HepG2 (cell line): ENCODE data around the gene FBXO9. TPM values are rescaled to one million over a fixed set of nuclear protein-coding genes. Genes with fewer than 3 reads are reported as not detected.

Source experiments
- DRAP1 ChIP-seq: IDR thresholded peaks from 2 replicates; pipeline ENCODE4 v1.6.1; 2016; ENCODE audit warnings: missing genetic modification reagents, missing compliant biosample characterization
- FOSL2 ChIP-seq: sonication (generic); formaldehyde crosslinking; IDR thresholded peaks from 2 replicates; pipeline ENCODE4 v1.4.0; 2020; ENCODE audit warnings: missing genetic modification reagents
- FOXJ3 ChIP-seq: sonication (generic); formaldehyde crosslinking; IDR thresholded peaks from 2 replicates; pipeline ENCODE4 v1.4.0; 2020; ENCODE audit warnings: missing genetic modification reagents, mild to moderate bottlenecking, borderline replicate concordance
- HNRNPK ChIP-seq: fragments of 200-400 bp; formaldehyde crosslinking; IDR thresholded peaks from 2 replicates; pipeline ENCODE4 v1.6.1; 2018; ENCODE audit warnings: low read length, low read depth, moderate library complexity, mild to moderate bottlenecking; ENCODE audit not compliant: poor library complexity, severe bottlenecking
- KLF13 ChIP-seq: sonication (generic); formaldehyde crosslinking; IDR thresholded peaks from 2 replicates; pipeline ENCODE4 v1.4.0; 2020; ENCODE audit warnings: mild to moderate bottlenecking, missing genetic modification reagents
- RAD51 ChIP-seq: fragments of 450-650 bp; IDR thresholded peaks from 2 replicates; pipeline ENCODE4 v1.6.1; 2016; ENCODE audit warnings: borderline replicate concordance
- RARG ChIP-seq: sonication (generic); formaldehyde crosslinking; IDR thresholded peaks from 2 replicates; pipeline ENCODE4 v1.4.0; 2020; ENCODE audit warnings: low read depth, mild to moderate bottlenecking, missing genetic modification reagents
- TBL1XR1 ChIP-seq: fragments of 150-350 bp; IDR thresholded peaks from 2 replicates; pipeline ENCODE4 v1.6.1; 2014; ENCODE audit warnings: borderline replicate concordance, low read length; ENCODE audit not compliant: partially characterized antibody
- WIZ ChIP-seq: sonication (generic); formaldehyde crosslinking; IDR thresholded peaks from 2 replicates; pipeline ENCODE4 v1.5.1; 2020; ENCODE audit warnings: mild to moderate bottlenecking, missing genetic modification reagents
- YEATS2 ChIP-seq: sonication (generic); formaldehyde crosslinking; IDR thresholded peaks from 2 replicates; pipeline ENCODE4 v1.4.0; 2020; ENCODE audit warnings: missing genetic modification reagents, borderline replicate concordance
- ZBTB7B ChIP-seq: sonication (generic); formaldehyde crosslinking; IDR thresholded peaks from 2 replicates; pipeline ENCODE4 v1.4.0; 2020; ENCODE audit warnings: missing genetic modification reagents
- ZFP41 ChIP-seq: sonication (generic); formaldehyde crosslinking; IDR thresholded peaks from 2 replicates; pipeline ENCODE4 v1.4.0; 2020; ENCODE audit warnings: mild to moderate bottlenecking, missing genetic modification reagents, borderline replicate concordance
- ZNF10 ChIP-seq: sonication (generic); formaldehyde crosslinking; IDR thresholded peaks from 2 replicates; pipeline ENCODE4 v1.4.0; 2020; ENCODE audit warnings: mild to moderate bottlenecking, low read depth, missing genetic modification reagents, borderline replicate concordance
- ZNF24 ChIP-seq: fragments of 450-650 bp; IDR thresholded peaks from 2 replicates; pipeline ENCODE4 v1.6.1; 2017; ENCODE audit warnings: antibody characterized with exemption, mild to moderate bottlenecking
- ZNF343 ChIP-seq: sonication (generic); formaldehyde crosslinking; IDR thresholded peaks from 2 replicates; pipeline ENCODE4 v1.4.0; 2020; ENCODE audit warnings: mild to moderate bottlenecking, missing genetic modification reagents
- ZNF512 ChIP-seq: sonication (generic); formaldehyde crosslinking; IDR thresholded peaks from 2 replicates; pipeline ENCODE4 v1.4.0; 2020; ENCODE audit warnings: mild to moderate bottlenecking, missing genetic modification reagents
- ZNF569 ChIP-seq: sonication (generic); formaldehyde crosslinking; IDR thresholded peaks from 2 replicates; pipeline ENCODE4 v1.5.0; 2020; ENCODE audit warnings: mild to moderate bottlenecking, missing genetic modification reagents, moderate library complexity, borderline replicate concordance
- ZNF580 ChIP-seq: IDR thresholded peaks from 2 replicates; pipeline ENCODE4 v1.6.1; 2016; ENCODE audit warnings: low read depth, borderline replicate concordance
- ZNF747 ChIP-seq: sonication (generic); formaldehyde crosslinking; IDR thresholded peaks from 2 replicates; pipeline ENCODE4 v1.8.1; 2023; ENCODE audit warnings: missing genetic modification reagents, mild to moderate bottlenecking, borderline replicate concordance
- ZNF773 ChIP-seq: sonication (generic); formaldehyde crosslinking; IDR thresholded peaks from 2 replicates; pipeline ENCODE4 v1.4.0; 2020; ENCODE audit warnings: missing genetic modification reagents, borderline replicate concordance
- polyA plus RNA-seq, 8 experiments: library from polyadenylated mRNA; depleted of rRNA in 3 of 8; stranded (reverse) in 7 of 8; unstranded in 1 of 8; fragments of >200 nt; fragmentation: Illumina TruSeq in 4 of 8; extraction: Trizol in 4 of 8; gene quantifications; 2 replicates each; pipeline versions ENCODE4 v1.2.1 to v1.2.3, GENCODE V29; 2011 to 2016; ENCODE audit warnings: low read depth in 4 of 8, missing spikeins in 1 of 8, mixed read lengths in 1 of 8; ENCODE audit not compliant: insufficient read depth in 1 of 8
- total RNA-seq, 5 experiments: library from RNA; depleted of rRNA; stranded (reverse); fragments of >200 nt; fragmentation: Illumina TruSeq; extraction: Trizol; gene quantifications; 2 replicates each; pipeline ENCODE4 v1.2.3, GENCODE V29; 2016; ENCODE audit warnings: low read depth in 1 of 5
- TF ChIP-seq, protein P1 (sequence below): sonication (generic); formaldehyde crosslinking; IDR thresholded peaks from 2 replicates; pipeline ENCODE4 v1.5.1; 2020; ENCODE audit warnings: mild to moderate bottlenecking, missing genetic modification reagents, borderline replicate concordance
- TF ChIP-seq, protein P2 (sequence below): sonication (generic); formaldehyde crosslinking; IDR thresholded peaks from 2 replicates; pipeline ENCODE4 v1.4.0; 2020; ENCODE audit warnings: mild to moderate bottlenecking, missing genetic modification reagents
- TF ChIP-seq, protein P3 (sequence below): sonication (generic); formaldehyde crosslinking; IDR thresholded peaks from 2 replicates; pipeline ENCODE4 v1.4.0; 2020; ENCODE audit warnings: mild to moderate bottlenecking, missing genetic modification reagents

FBXO9 gene
- total and polyA plus RNA-seq, 2 of the 13 experiments (the other 11 are each of a cell fraction or from before 2014, with no cell fraction given), result 64.3 to 98.4 TPM

GRCh38 chr6:53065266-53066076 lies at the start of gene FBXO9 (continued):
- TF ChIP-seq, protein P1, sequence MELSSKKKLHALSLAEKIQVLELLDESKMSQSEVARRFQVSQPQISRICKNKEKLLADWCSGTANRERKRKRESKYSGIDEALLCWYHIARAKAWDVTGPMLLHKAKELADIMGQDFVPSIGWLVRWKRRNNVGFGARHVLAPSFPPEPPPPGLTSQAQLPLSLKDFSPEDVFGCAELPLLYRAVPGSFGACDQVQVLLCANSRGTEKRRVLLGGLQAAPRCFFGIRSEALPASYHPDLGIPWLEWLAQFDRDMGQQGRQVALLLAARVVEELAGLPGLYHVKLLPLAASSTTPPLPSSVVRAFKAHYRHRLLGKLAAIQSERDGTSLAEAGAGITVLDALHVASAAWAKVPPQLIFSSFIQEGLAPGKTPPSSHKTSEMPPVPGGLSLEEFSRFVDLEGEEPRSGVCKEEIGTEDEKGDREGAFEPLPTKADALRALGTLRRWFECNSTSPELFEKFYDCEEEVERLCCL (CRISPR knock-in tag), result no peak; the same call in 1 of the 2 replicates
- TF ChIP-seq TBL1XR1, result no peak
- no peak for TF ChIP-seq ZNF10 (CRISPR knock-in tag)
- TF ChIP-seq FOSL2 (CRISPR knock-in tag), result no peak
- TF ChIP-seq ZFP41 (CRISPR knock-in tag), result peak; percentile 65; the same call in 1 of the 2 replicates
- peak; percentile 52 for TF ChIP-seq ZNF512 (CRISPR knock-in tag)
- no peak for TF ChIP-seq RAD51
- peak; percentile 82; the same call in 1 of the 2 replicates for TF ChIP-seq ZNF747 (CRISPR knock-in tag)
- TF ChIP-seq, protein P2, sequence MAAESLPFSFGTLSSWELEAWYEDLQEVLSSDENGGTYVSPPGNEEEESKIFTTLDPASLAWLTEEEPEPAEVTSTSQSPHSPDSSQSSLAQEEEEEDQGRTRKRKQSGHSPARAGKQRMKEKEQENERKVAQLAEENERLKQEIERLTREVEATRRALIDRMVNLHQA (CRISPR knock-in tag), result no peak
- TF ChIP-seq, protein P3, sequence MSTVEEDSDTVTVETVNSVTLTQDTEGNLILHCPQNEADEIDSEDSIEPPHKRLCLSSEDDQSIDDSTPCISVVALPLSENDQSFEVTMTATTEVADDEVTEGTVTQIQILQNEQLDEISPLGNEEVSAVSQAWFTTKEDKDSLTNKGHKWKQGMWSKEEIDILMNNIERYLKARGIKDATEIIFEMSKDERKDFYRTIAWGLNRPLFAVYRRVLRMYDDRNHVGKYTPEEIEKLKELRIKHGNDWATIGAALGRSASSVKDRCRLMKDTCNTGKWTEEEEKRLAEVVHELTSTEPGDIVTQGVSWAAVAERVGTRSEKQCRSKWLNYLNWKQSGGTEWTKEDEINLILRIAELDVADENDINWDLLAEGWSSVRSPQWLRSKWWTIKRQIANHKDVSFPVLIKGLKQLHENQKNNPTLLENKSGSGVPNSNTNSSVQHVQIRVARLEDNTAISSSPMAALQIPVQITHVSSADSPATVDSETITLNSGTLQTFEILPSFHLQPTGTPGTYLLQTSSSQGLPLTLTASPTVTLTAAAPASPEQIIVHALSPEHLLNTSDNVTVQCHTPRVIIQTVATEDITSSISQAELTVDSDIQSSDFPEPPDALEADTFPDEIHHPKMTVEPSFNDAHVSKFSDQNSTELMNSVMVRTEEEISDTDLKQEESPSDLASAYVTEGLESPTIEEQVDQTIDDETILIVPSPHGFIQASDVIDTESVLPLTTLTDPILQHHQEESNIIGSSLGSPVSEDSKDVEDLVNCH (CRISPR knock-in tag), result 0 out of 2 replicates have a peak, but pooled peaks have one; percentile 15
- no peak for TF ChIP-seq DRAP1 (CRISPR knock-in tag)
- no peak for TF ChIP-seq ZNF569 (CRISPR knock-in tag)
- TF ChIP-seq WIZ (CRISPR knock-in tag), result peak; percentile 85
- no peak; the same call in 1 of the 2 replicates for TF ChIP-seq ZNF773 (CRISPR knock-in tag)
- TF ChIP-seq FOXJ3, result no peak
- peak; percentile 89 for TF ChIP-seq KLF13 (CRISPR knock-in tag)
- TF ChIP-seq ZNF580 (CRISPR knock-in tag), result peak; percentile 89; the same call in 1 of the 2 replicates
- peak; percentile 16; the same call in 1 of the 2 replicates for TF ChIP-seq YEATS2
- no peak for TF ChIP-seq RARG (CRISPR knock-in tag)
- TF ChIP-seq ZNF343 (CRISPR knock-in tag), result 0 out of 2 replicates have a peak, but pooled peaks have one; percentile 4
- TF ChIP-seq HNRNPK, result no peak
- TF ChIP-seq ZNF24, result no peak
- TF ChIP-seq ZBTB7B (CRISPR knock-in tag), result peak; percentile 86
